ENCODE results near the gene ACRBP. TPM values are rescaled to one million over a fixed set of nuclear protein-coding genes. Genes with fewer than 3 reads are reported as not detected.

Gene ACRBP
- total RNA-seq, 2 experiments from 2014 or later = 0.86 to 1.2 TPM

GRCh38 chr12:6664902-6665301 is 17.7 kb upstream of the ACRBP start:
- DNase-seq = no peak
- Mint-ChIP-seq H3K4me3 (no peak overlapping the region), H3K4me1 (peaks cover 16% of the 10 kb centered on the region), H3K27me3 (no peaks in the 10 kb centered on the region), H3K9me3 (no peaks in the 10 kb centered on the region), H3K27ac (peak overlapping the region; percentile 40), H3K36me3 (peaks cover 18% of the 10 kb centered on the region)

GRCh38 chr12:6662906-6663742 is 15.9 kb upstream of the ACRBP start, which contains the start of gene ING4:
Gene ING4, minus strand, starts transcription at chr12:6663119. Its CDS starts 18 bp downstream, at chr12:6663101.
- Mint-ChIP-seq H3K27ac (peak within 1 kb of the TSS; percentile 90), H3K36me3 (peaks cover 17% of the 10 kb centered on the region), H3K4me3 (peak within 1 kb of the TSS; percentile 88), H3K27me3 (no peaks in the 10 kb centered on the region), H3K4me1 (peaks cover 19% of the 10 kb centered on the region), H3K9me3 (no peaks in the 10 kb centered on the region)
- DNase-seq = peak; percentile 95

DNA sequence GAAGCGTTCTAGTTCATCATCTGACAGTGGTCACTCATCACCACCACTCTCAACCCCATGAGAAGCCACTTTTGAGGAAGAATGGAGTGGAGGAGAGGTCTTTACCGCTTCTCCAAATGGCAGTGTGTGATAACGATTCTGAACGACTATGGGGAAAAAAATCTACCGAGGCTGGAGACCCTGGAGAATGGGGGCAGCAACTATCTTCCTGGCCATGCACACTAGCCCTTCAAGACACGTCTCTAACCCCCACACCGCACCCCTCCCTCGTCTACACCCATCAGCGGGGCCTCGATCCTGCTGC is 15.3 kb upstream of the ACRBP start:
- peak overlapping the region; percentile 88 for H3K4me3 Mint-ChIP-seq
- no peaks in the 10 kb centered on the region for H3K9me3 Mint-ChIP-seq
- no peaks in the 10 kb centered on the region for H3K27me3 Mint-ChIP-seq
- peaks cover 19% of the 10 kb centered on the region for H3K4me1 Mint-ChIP-seq
- H3K27ac Mint-ChIP-seq = peak overlapping the region; percentile 90
- peaks cover 16% of the 10 kb centered on the region for H3K36me3 Mint-ChIP-seq
- DNase-seq = no peak

GRCh38 chr12:6653987-6654386 is 6.8 kb upstream of the ACRBP start:
- Mint-ChIP-seq H3K4me3 (no peak overlapping the region), H3K27ac (peak overlapping the region; percentile 20), H3K27me3 (no peaks in the 10 kb centered on the region), H3K9me3 (no peaks in the 10 kb centered on the region), H3K36me3 (peaks cover 7% of the 10 kb centered on the region), H3K4me1 (peaks cover 5% of the 10 kb centered on the region)
- no peak for DNase-seq

DNA sequence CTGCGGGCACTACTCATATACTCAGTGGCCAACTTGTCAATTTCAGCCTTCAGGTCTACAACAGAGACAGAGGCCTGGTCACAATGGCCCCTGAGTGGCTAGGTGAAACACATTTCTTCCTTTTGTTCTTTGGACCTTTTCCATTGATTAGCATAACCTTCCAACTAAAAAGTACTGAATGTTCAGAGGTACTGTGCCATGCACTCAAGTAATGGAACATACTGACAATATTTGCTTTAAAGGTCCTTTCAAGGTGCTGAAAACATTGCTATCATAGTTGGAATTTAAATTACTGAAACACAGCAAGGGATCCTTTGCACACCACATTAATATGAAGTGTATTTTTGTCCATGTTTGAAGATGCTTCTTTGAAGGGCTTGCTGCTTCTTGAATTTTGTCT is 6.1 kb upstream of the ACRBP start:
- Mint-ChIP-seq H3K27me3 (no peaks in the 10 kb centered on the region), H3K27ac (no peak overlapping the region), H3K4me3 (no peak overlapping the region), H3K9me3 (no peaks in the 10 kb centered on the region), H3K36me3 (peaks cover 8% of the 10 kb centered on the region), H3K4me1 (peaks cover 2% of the 10 kb centered on the region)
- DNase-seq = no peak

- H3K4me1 Mint-ChIP-seq = peaks cover 2% of the 10 kb centered on the region
- no peak overlapping the region for H3K27ac Mint-ChIP-seq
- peaks cover 6% of the 10 kb centered on the region for H3K36me3 Mint-ChIP-seq
- no peaks in the 10 kb centered on the region for H3K9me3 Mint-ChIP-seq
- H3K27me3 Mint-ChIP-seq = no peaks in the 10 kb centered on the region
- H3K4me3 Mint-ChIP-seq = no peak overlapping the region
- DNase-seq = no peak
Observed at GRCh38 chr12:6652391-6652790, 5.2 kb upstream of the ACRBP start.

DNA sequence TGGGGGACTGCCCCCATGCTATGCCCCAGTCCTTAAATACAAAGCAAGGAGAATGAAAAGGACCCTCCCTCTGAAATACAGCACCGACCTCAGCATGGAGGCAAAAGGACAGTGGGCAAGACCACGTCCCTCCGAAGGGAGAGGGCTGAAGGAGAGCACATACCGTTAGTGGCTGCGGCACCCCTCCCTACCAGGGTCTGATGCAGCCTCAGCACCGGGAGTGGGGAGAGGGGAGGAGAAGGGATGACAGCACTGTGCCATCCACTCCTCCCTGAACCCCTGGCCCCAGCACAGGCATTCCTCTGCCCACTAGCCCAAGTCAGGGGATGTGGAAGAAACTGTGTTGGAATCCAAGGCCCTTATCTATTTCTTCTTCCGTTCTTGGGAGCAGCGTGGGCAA is 3.6 kb upstream of the ACRBP start:
- no peak overlapping the region for H3K27ac Mint-ChIP-seq
- H3K4me3 Mint-ChIP-seq = no peak overlapping the region
- peaks cover 1% of the 10 kb centered on the region for H3K9me3 Mint-ChIP-seq
- DNase-seq = no peak
- H3K27me3 Mint-ChIP-seq = no peaks in the 10 kb centered on the region
- peaks cover 10% of the 10 kb centered on the region for H3K4me1 Mint-ChIP-seq
- peaks cover 16% of the 10 kb centered on the region for H3K36me3 Mint-ChIP-seq

DNA sequence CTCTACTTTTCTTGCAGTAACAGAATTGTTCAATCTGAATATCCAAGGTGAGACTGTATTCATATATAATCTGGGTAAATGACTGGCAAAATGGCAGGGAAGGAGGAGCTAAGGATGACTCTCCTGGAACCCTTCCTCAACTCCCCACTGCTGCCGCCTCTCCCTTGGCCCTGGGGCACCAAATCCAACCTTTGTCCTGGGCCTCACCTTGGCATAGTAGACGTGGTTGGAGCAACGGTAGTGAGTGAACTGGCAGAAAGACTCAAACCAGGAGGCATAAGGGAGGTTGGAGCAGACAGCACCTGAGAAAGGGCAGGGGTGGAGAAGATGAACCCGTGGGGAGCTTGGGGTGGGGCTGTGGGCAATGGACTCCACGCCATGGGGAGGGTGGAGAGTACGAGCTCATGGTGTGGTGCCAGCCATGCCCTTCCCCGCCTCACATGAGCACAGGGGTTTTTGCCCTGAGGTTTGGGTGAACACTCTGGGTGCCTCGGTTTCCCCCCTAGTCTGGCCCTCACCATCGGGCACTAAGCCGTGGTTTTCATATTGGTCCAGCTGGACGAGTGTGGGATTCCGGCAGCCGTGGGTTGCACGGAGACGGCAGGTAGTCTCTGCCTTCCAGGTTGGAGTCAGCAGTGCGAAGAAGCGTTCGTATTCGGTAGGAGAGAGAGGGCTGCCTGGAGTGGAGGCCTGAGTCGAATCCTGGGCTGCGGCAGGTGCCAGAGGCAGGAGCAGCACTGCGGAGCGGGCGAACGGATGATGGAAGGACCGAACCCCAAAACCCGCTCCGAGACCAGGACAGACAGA is 753 bp downstream of the ACRBP start:
- DNase-seq = no peak
- Mint-ChIP-seq H3K27ac (peak overlapping the region; percentile 52), H3K36me3 (peaks cover 33% of the 10 kb centered on the region), H3K9me3 (peaks cover 19% of the 10 kb centered on the region), H3K27me3 (no peaks in the 10 kb centered on the region), H3K4me1 (peaks cover 8% of the 10 kb centered on the region), H3K4me3 (peak overlapping the region; percentile 70)

DNA sequence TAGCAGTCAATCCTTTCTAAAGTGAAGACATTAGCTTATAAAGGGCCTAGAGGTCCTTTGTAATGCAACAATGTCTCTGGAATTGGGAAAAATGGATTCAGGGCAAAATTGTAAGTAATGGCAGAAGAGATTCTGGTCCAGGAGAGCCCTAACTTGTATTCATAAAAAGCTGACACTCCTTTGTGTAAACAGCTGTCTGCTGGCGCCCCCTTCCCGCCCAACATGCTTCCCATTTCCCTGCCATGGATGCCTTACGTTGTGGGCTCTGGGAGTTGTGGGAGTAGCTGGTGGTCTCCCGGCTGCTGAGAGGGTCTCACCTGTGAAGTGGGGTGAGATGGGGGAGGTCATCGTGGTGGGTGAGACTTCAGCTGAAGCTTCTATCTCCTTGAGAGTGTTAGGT is 2.3 kb downstream of the ACRBP start:
- H3K27me3 Mint-ChIP-seq = no peaks in the 10 kb centered on the region
- H3K27ac Mint-ChIP-seq = no peak overlapping the region

DNA sequence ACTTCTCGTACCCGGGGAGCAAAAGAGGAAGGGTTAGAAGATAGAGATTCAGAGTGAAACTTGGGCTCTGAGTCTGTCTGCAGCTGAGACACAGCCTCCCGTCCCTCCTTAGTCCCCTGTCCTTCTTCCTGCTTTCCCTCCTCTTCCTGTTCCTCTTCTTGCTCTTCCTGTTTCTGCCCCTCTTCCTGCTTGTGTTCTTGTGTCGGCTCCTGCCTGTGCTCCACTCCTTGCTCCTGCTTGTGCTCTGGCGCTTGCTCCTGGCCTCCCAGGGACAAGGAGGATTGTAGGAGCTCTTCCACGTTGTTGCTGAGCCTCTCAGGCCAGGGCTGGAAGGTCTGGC is 3.0 kb downstream of the ACRBP start:
- peaks cover 19% of the 10 kb centered on the region for H3K9me3 Mint-ChIP-seq
- H3K4me3 Mint-ChIP-seq = no peak overlapping the region
- peaks cover 31% of the 10 kb centered on the region for H3K36me3 Mint-ChIP-seq
- no peak for DNase-seq
- H3K4me1 Mint-ChIP-seq = peaks cover 8% of the 10 kb centered on the region
- no peak overlapping the region for H3K27ac Mint-ChIP-seq
- no peaks in the 10 kb centered on the region for H3K27me3 Mint-ChIP-seq

More for the DNA sequence above, 2.3 kb downstream of the ACRBP start:
- no peak overlapping the region for H3K4me3 Mint-ChIP-seq
- peaks cover 31% of the 10 kb centered on the region for H3K36me3 Mint-ChIP-seq
- peaks cover 19% of the 10 kb centered on the region for H3K9me3 Mint-ChIP-seq
- H3K4me1 Mint-ChIP-seq = peaks cover 8% of the 10 kb centered on the region
- no peak for DNase-seq

DNA sequence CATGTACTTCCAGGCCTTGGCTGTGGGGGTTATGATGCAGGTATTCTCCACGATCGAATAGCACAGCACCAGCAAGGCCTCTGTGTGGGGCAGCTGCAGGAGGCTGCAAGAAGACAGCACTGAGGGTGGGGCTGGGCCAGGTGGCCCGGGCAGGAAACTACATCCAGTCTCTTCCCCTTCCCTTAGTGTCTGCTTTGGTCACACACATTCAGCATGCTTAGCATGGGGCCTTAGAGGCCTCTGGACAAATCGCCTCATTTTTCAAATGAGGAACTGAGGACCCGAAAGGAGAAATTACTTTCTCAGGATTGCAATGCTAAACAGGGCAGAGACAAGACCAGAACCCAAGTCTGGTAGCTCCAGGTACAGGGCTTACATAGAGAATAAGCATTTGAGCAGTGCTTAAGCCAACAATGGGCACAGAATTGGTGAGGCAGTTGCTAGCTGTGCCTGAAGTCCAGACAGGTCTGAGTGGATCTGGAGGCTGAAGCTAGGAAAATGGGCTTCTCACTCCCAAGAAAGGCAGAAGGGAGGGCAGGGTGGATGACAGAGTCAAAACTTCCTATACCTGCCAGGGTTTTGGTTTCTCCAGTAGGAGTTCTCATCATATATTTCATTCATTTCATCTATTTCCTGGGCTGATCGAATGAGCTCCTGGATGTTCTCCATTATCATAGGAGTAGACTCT is 3.5 kb downstream of the ACRBP start:
- Mint-ChIP-seq H3K4me3 (no peak overlapping the region), H3K9me3 (peaks cover 19% of the 10 kb centered on the region), H3K27me3 (no peaks in the 10 kb centered on the region), H3K27ac (no peak overlapping the region), H3K4me1 (peaks cover 8% of the 10 kb centered on the region), H3K36me3 (peaks cover 31% of the 10 kb centered on the region)
- no peak for DNase-seq

DNA sequence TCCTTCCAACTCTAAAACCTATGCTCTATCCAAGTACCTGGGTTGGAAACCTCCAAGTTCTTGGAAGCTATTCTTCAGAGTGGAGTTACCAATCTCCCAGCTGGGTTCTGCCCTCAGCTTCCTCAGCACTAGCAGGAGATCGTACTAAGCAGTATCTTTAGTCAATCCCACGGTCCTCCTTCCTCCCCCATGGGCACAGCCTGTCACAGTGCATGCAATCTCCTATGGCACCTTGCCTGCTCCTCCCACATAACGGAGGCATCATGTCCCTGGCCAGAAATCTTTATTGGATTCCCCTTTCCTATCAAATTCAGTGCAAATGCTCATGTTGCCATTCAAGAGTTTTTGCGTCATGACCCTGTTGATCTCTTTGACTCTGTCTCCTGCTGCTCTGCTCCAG is 6.1 kb downstream of the ACRBP start:
- Mint-ChIP-seq H3K27ac (no peak overlapping the region), H3K27me3 (no peaks in the 10 kb centered on the region), H3K9me3 (peaks cover 17% of the 10 kb centered on the region), H3K36me3 (peaks cover 20% of the 10 kb centered on the region), H3K4me1 (peaks cover 8% of the 10 kb centered on the region), H3K4me3 (no peak overlapping the region)
- DNase-seq = no peak

- Mint-ChIP-seq H3K9me3 (peaks cover 17% of the 10 kb centered on the region), H3K4me3 (no peak overlapping the region), H3K27ac (no peak overlapping the region), H3K27me3 (no peaks in the 10 kb centered on the region), H3K36me3 (peaks cover 19% of the 10 kb centered on the region), H3K4me1 (peaks cover 15% of the 10 kb centered on the region)
- no peak for DNase-seq
Observed at GRCh38 chr12:6640497-6640896, 6.7 kb downstream of the ACRBP start.

DNA sequence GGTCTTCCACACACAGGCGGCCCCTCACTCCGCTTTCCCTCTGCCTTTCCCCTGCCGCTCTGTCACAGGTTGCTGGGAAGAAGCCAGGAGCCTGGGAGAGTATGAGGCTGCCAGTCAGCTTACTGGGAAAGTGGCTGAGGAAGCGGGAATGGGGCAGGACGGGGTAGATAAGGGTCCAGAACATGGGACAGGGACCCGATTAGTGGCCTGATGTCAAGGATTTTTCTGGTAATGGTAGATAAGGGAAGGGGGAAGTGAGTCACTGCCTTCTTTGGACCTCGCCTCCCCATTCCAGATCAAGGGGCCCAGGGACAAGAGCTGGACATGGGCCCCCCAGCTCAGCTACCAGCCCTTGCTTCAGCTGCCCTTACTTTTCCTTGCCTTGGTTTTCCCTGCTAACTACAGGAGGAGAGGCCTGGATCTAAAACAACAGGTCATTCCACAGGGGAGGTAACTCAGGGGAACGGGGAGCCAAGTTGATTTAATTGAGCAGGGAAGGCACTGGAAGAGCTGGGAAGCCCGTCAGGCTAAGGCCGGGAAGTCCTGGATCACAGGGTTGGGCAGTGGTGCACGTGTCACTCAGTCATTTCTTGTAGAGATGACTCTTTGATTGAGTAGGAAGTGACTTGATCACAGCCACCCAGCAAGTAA is 8.0 kb downstream of the ACRBP start:
- Mint-ChIP-seq H3K36me3 (peaks cover 13% of the 10 kb centered on the region), H3K4me1 (peaks cover 26% of the 10 kb centered on the region), H3K27me3 (no peaks in the 10 kb centered on the region)

GRCh38 chr12:6638305-6638704 is 8.9 kb downstream of the ACRBP start:
- Mint-ChIP-seq H3K4me3 (no peak overlapping the region), H3K9me3 (peaks cover 4% of the 10 kb centered on the region)

More for the DNA sequence above, 8.0 kb downstream of the ACRBP start:
- DNase-seq = no peak
- H3K27ac Mint-ChIP-seq = no peak overlapping the region
- H3K9me3 Mint-ChIP-seq = peaks cover 11% of the 10 kb centered on the region
- H3K4me3 Mint-ChIP-seq = no peak overlapping the region

More at GRCh38 chr12:6638305-6638704, 8.9 kb downstream of the ACRBP start:
- Mint-ChIP-seq H3K27ac (no peak overlapping the region), H3K27me3 (no peaks in the 10 kb centered on the region), H3K36me3 (peaks cover 4% of the 10 kb centered on the region), H3K4me1 (peaks cover 31% of the 10 kb centered on the region)
- no peak for DNase-seq
